GM19193 (cell line): ENCODE results near the gene SYVN1.

ENCODE experiments used
- POLR2A ChIP-seq: IDR thresholded peaks from 4 replicates; pipeline ENCODE4 v1.6.1; 2011; ENCODE audit not compliant: insufficient read depth, insufficient read length; ENCODE audit errors: extremely low read depth

Gene SYVN1

DNA sequence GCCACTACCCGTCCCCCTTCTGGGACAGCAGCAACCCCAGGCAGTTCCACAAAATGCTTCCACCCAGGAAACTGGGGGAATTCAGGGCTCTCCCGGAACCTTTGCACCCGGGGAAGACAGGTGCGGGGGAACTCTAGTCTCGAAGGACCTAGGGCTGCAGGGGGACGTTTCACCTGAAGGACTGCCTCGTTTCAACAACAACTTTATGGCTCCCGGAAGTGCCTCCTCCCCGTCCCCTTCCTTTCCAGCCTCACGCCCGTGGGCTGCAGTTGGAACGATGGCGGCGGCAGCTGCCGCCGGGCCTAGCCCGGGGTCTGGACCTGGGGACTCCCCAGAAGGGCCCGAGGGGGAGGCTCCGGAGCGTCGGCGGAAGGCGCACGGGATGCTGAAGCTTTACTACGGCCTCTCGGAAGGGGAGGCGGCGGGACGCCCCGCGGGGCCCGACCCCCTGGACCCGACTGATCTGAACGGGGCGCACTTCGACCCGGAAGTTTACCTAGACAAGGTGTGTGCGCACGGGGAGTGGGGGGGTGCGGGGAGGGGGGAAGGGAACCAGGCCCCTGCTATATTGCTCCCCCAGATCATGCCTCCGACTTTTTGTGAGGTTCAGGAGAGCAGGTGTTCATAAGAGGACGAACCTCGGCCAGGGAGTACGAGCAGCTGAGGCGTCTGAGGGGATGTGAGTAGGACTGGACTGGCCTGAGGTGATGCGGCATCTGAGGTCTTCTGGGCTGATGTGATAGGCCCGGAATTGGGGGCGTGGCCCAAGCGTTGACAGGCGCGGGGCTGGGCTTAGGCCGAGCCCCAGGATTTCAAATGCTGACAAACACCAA lies 38.1 kb downstream of the SYVN1 start, which contains the start of gene VPS51:
TSS of gene VPS51 (plus strand) at position 241 of the 833 bp plus-strand sequence. CDS start at position 278, 37 bp downstream.
- peak; percentile 88 for TF ChIP-seq POLR2A

DNA sequence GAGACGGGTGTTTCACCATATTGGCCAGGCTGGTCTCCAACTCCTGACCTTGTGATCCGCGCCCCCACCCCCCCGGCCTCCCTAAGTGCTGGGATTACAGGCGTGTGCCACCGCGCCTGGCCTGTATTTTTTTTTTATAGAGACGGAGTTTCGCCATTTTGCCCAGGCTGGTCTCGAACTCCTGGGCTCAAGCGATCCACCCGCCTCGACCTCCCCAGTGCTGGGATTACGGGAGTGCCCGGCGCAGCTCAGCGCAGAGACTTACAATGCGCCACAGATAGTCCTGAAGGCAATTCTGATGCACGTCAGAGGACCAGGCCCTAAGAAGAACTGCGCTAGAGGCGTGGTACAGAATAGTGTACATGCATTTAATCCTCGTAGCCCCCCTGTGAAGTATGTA lies 38.9 kb downstream of the SYVN1 start:
- TF ChIP-seq POLR2A: no peak

DNA sequence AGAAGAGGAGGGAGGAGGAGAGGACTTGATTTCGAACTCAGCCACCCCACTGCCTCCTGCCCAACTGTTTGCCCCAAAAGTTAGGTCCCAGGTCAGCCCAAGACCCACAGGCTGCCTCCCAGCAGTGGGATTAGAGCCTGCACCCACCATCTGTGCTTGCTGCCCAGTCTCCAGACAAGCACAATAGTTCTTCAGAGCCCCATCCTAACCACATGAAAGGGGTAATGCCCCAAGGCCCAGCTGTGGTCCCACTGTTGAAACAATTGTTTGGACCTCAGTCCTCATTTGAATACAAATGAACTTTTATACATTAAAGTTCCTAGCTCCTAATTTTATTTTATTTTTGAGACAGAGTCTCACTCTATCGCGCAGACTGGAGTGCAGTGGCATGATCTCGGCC lies 43.7 kb downstream of the SYVN1 start:
- no peak for TF ChIP-seq POLR2A

- no peak for TF ChIP-seq POLR2A
Observed at GRCh38 chr11:65089621-65090020, 44.7 kb downstream of the SYVN1 start.

- TF ChIP-seq POLR2A: no peak
Observed at GRCh38 chr11:65087827-65088226, 46.5 kb downstream of the SYVN1 start.

DNA sequence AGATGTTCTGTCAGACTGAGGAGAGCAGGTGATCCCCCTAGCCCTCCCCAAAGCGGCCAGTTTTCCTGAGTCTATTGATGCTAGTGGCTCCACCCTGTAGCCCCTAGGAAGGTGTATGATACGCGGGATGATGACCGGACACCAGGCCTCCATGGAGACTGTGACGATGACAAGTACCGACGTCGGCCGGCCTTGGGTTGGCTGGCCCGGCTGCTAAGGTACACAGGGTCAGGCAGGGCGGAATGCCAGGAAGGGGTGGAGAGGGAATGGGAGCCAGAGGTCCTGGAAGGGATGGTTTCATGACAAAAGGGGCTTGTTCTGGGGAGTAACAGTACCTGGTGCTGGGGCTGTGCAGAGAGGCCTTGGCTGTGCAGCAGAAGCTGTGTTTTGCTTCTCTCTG lies 47.1 kb downstream of the SYVN1 start:
- no peak for TF ChIP-seq POLR2A

- TF ChIP-seq POLR2A: no peak
Observed at GRCh38 chr11:65086809-65087208, 47.5 kb downstream of the SYVN1 start.

- no peak for TF ChIP-seq POLR2A
Observed at GRCh38 chr11:65085446-65085845, 48.9 kb downstream of the SYVN1 start.

DNA sequence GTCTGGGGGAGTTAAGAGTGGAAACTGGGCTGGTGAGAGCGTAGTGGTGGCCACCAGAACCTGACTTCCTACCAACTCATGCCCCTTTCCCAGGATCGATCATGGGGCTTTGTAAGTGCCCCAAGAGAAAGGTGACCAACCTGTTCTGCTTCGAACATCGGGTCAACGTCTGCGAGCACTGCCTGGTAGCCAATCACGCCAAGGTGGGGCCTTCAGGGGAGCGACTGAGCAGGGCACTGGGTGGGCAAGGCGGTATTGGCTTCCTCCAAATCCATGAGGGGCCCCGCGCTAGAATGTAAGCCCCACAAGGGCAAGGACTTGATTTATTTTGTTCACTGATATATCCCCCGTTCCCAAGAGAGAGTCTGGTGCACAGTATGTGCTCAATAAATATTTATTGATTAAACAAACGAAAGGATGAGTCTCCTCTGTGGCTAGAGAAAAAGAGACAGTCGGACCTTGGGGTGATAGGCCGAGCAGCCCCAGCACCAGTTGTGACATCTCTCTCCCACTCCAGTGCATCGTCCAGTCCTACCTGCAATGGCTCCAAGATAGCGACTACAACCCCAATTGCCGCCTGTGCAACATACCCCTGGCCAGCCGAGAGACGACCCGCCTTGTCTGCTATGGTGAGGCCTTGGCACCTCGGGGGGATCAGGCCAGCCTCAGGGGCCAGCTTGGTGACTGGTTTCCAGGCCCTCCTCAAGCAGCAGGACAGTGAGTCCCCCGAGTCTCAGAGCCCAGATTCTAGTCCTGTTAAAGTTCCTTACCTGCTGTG lies 49.5 kb downstream of the SYVN1 start:
- TF ChIP-seq POLR2A: no peak

DNA sequence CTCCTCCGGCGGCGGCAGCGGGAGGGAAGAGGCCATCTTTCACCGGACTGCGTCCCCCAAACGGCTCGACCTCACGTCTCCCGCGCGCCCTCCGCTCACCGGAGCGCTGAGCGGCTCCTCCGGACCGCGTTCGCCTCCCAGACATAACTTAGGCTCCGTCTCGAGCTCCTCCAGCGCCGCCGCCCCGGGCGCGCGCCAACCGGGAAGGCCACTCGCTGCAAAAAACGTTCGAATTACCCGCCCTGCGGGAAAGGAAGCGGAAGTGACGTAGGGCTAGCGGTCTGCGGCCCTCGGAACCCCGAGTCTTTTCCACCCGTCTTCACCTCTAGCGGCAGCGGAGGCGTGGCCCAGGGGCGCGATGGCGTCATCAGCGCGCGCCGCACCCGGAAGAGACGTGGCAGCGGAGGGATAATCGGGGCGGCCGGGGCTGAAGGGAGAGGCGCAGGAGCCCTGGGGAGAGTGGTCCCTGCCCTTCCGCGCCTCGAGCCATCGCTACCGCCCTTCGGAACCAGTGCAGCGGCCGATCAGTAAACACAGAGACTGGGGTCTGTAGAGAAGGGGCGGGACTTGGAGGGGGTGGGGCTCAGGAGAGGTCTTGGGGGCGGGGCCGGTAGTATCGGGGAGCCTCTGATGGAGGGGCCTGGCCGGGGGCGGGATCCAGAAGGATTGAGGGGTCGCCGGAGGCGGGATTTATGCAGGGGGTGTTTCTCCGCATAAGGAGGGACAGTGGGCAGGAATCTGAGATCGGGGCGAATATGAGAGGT lies 50.3 kb downstream of the SYVN1 start, which contains the start of the genes CDCA5 and ZFPL1:
TSS of gene CDCA5 (minus strand) at position 207 of the 764 bp plus-strand sequence. CDS start at position 145, 62 bp downstream.
TSS of gene ZFPL1 (plus strand) at position 389 of the 764 bp plus-strand sequence. CDS start 477 bp downstream, outside the sequence.
- peak; percentile 81 for TF ChIP-seq POLR2A

GRCh38 chr11:65083134-65083833 lies 51.0 kb downstream of the SYVN1 start:
- TF ChIP-seq POLR2A: no peak

- peak; percentile 17 for TF ChIP-seq POLR2A
Observed at GRCh38 chr11:65078786-65079342, 55.5 kb downstream of the SYVN1 start.

DNA sequence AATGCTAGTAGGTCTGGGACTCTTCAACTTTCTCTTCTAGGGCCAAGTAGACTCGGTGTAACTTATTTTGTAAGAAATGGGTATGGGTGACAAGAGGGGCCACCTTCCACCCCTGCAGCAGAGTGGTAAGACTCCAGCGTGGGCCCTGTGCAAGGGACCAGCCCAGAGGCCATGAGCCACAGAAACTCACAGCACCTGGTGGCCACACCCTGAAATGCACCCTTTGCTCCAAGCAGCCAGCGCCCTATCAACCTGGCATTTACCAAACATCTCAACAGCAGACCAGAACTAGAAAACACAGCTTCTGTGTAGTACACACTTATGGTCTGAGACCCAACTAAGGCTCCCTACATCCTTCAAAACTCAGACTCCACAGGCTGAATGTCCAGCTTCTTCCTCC lies 56.2 kb downstream of the SYVN1 start:
- no peak for TF ChIP-seq POLR2A

GRCh38 chr11:65077451-65077850 lies 56.9 kb downstream of the SYVN1 start:
- TF ChIP-seq POLR2A: no peak
